ENCODE measurements around the gene FGD5. TPM values are rescaled to one million over a fixed set of nuclear protein-coding genes. Genes with fewer than 3 reads are reported as not detected.

Gene FGD5
- total and polyA plus RNA-seq, 2 experiments from 2014 or later: 7.4 to 12.2 TPM

DNA sequence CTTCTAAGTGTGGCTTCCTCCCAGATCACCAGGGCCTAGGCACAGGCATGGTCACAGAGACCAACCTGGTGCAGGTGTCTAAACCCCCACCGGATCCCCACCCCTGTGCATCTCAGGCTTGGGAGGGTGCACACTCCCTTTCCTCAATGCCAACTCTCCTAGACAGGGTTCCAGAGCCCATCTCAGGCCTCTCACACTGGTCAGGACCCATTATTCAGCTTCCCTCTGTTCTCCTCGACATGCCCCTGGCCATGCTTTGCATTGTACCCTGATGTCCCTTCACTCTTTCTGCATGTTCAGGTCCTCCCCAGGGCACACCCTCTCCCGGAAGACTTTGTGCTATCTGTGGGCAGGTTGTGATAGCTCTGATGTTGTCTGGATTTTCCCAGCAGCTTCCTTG, 23.5 kb downstream of the FGD5 start (continued):
- TF ChIP-seq REST (IDR thresholded peaks at IDR 0.05; ENCODE audit: unreplicated experiment) (no peak), ZNF331 (CRISPR knock-in tag; IDR thresholded peaks at IDR 0.05; ENCODE audit: low read depth) (no peak)

DNA sequence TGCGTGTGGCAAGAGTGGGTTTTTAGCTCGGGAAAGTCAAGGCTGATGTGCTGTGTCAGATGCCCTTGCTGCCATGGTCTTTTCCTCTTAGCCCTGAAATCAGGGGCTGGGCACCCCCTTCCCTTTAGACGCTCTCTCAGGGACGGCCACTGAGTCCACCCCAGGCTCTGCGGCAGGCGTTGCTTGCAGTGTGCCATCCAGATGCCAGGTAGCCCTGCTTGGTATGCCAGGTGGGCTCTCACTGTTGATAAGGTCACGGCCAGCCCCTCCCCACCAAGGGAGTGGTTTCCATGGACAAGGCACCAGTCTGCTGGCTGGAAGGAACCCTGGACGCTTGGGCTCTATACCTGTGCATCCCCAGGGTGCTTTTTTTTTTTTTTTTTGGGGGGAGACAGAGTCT, 24.6 kb downstream of the FGD5 start:
- H3K27me3 Mint-ChIP-seq (ENCODE audit: insufficient read depth, low read depth, poor library complexity): peaks cover 8% of the 10 kb centered on the region
- Histone ChIP-seq H3K79me2 (replicated peaks; ENCODE audit: insufficient read depth) (no peaks in the 10 kb centered on the region), H3K27ac (ENCODE audit: low read depth) (no peak overlapping the region), H3K4me1 (ENCODE audit: insufficient read depth) (peaks cover 27% of the 10 kb centered on the region), H2AFZ (no peak overlapping the region), H3K4me3 (no peak overlapping the region), H3K36me3 (ENCODE audit: insufficient read depth) (no peaks in the 10 kb centered on the region), H3F3A (replicated peaks; ENCODE audit: low read depth) (0 out of 2 replicates have a peak, but pooled peaks cover 3% of the 10 kb centered on the region), H3K9me2 (ENCODE audit: insufficient read depth) (no peaks in the 10 kb centered on the region), H3K27me3 (ENCODE audit: insufficient read depth) (no peaks in the 10 kb centered on the region), H3K4me2 (no peak overlapping the region), H4K20me1 (replicated peaks; ENCODE audit: insufficient read depth) (no peaks in the 10 kb centered on the region)
- H3K36me3 Mint-ChIP-seq (ENCODE audit: low read depth): no peaks in the 10 kb centered on the region
- H3K4me1 Mint-ChIP-seq: peaks cover 48% of the 10 kb centered on the region
- ATAC-seq (no peak), DNase-seq (ENCODE audit: low spot score) (no peak)
- H3K9me3 Mint-ChIP-seq: no peaks in the 10 kb centered on the region
- TF ChIP-seq ZNF331 (CRISPR knock-in tag; IDR thresholded peaks at IDR 0.05; ENCODE audit: low read depth) (no peak), STAT1 (IDR thresholded peaks at IDR 0.05; ENCODE audit: unreplicated experiment) (no peak), NANOG (IDR thresholded peaks at IDR 0.05; ENCODE audit: borderline replicate concordance) (no peak), ZNF114 (CRISPR knock-in tag; IDR thresholded peaks at IDR 0.05) (no peak), POLR2AphosphoS5 (IDR thresholded peaks at IDR 0.05; ENCODE audit: low read depth) (no peak), JUNB (IDR thresholded peaks at IDR 0.05; ENCODE audit: unreplicated experiment) (no peak), EZH2phosphoT487 (IDR thresholded peaks at IDR 0.05; ENCODE audit: unreplicated experiment) (no peak), REST (IDR thresholded peaks at IDR 0.05; ENCODE audit: unreplicated experiment) (no peak), CTCF (conservative IDR thresholded peaks at IDR 0.05; ENCODE audit: low read depth in 2 of 2) (no peak)
- TF ChIP-seq, protein P1, sequence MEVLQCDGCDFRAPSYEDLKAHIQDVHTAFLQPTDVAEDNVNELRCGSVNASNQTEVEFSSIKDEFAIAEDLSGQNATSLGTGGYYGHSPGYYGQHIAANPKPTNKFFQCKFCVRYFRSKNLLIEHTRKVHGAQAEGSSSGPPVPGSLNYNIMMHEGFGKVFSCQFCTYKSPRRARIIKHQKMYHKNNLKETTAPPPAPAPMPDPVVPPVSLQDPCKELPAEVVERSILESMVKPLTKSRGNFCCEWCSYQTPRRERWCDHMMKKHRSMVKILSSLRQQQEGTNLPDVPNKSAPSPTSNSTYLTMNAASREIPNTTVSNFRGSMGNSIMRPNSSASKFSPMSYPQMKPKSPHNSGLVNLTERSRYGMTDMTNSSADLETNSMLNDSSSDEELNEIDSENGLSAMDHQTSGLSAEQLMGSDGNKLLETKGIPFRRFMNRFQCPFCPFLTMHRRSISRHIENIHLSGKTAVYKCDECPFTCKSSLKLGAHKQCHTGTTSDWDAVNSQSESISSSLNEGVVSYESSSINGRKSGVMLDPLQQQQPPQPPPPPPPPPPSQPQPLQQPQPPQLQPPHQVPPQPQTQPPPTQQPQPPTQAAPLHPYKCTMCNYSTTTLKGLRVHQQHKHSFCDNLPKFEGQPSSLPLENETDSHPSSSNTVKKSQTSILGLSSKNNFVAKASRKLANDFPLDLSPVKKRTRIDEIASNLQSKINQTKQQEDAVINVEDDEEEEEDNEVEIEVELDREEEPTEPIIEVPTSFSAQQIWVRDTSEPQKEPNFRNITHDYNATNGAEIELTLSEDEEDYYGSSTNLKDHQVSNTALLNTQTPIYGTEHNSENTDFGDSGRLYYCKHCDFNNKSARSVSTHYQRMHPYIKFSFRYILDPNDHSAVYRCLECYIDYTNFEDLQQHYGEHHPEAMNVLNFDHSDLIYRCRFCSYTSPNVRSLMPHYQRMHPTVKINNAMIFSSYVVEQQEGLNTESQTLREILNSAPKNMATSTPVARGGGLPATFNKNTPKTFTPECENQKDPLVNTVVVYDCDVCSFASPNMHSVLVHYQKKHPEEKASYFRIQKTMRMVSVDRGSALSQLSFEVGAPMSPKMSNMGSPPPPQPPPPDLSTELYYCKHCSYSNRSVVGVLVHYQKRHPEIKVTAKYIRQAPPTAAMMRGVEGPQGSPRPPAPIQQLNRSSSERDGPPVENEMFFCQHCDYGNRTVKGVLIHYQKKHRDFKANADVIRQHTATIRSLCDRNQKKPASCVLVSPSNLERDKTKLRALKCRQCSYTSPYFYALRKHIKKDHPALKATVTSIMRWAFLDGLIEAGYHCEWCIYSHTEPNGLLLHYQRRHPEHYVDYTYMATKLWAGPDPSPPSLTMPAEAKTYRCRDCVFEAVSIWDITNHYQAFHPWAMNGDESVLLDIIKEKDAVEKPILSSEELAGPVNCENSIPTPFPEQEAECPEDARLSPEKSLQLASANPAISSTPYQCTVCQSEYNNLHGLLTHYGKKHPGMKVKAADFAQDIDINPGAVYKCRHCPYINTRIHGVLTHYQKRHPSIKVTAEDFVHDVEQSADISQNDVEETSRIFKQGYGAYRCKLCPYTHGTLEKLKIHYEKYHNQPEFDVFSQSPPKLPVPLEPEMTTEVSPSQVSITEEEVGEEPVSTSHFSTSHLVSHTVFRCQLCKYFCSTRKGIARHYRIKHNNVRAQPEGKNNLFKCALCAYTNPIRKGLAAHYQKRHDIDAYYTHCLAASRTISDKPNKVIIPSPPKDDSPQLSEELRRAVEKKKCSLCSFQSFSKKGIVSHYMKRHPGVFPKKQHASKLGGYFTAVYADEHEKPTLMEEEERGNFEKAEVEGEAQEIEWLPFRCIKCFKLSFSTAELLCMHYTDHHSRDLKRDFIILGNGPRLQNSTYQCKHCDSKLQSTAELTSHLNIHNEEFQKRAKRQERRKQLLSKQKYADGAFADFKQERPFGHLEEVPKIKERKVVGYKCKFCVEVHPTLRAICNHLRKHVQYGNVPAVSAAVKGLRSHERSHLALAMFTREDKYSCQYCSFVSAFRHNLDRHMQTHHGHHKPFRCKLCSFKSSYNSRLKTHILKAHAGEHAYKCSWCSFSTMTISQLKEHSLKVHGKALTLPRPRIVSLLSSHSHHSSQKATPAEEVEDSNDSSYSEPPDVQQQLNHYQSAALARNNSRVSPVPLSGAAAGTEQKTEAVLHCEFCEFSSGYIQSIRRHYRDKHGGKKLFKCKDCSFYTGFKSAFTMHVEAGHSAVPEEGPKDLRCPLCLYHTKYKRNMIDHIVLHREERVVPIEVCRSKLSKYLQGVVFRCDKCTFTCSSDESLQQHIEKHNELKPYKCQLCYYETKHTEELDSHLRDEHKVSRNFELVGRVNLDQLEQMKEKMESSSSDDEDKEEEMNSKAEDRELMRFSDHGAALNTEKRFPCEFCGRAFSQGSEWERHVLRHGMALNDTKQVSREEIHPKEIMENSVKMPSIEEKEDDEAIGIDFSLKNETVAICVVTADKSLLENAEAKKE (CRISPR knock-in tag; IDR thresholded peaks at IDR 0.05): no peak
- no peak overlapping the region for H3K4me3 Mint-ChIP-seq
- no peak overlapping the region for H3K27ac Mint-ChIP-seq
